Activated T-helper 2 cell treated with anti-CD3 and anti-CD28 coated beads, Interferon-gamma antibody, Interleukin-2, Interleukin-4, amounts not matched to agents 10 μg/mL and 5 μg/mL and 100 μg/mL, durations not matched to agents 14 hours and 24 hours and 36 hours (primary cell): ENCODE results near the gene SMAD9. TPM values are rescaled to one million over a fixed set of nuclear protein-coding genes. Genes with fewer than 3 reads are reported as not detected.

Source experiments
- DNase-seq: peaks from one replicate; pipeline ENCODE4 v3.0.0; 2021; ENCODE audit warnings: low spot score
- H3K27ac Mint-ChIP-seq: one replicate; pipeline ENCODE4 v1.8.0; 2021; ENCODE audit warnings: mixed read lengths
- H3K27me3 Mint-ChIP-seq: one replicate; pipeline ENCODE4 v1.8.0; 2021; ENCODE audit warnings: low read depth, mixed read lengths
- H3K36me3 Mint-ChIP-seq: one replicate; pipeline ENCODE4 v1.8.0; 2021; ENCODE audit warnings: low read depth, mixed read lengths
- H3K4me1 Mint-ChIP-seq: one replicate; pipeline ENCODE4 v1.8.0; 2021; ENCODE audit warnings: low read depth, mixed read lengths
- H3K4me3 Mint-ChIP-seq: one replicate; pipeline ENCODE4 v1.8.0; 2021; ENCODE audit warnings: low read depth, mild to moderate bottlenecking, moderate library complexity, mixed read lengths
- H3K9me3 Mint-ChIP-seq: one replicate; pipeline ENCODE4 v1.8.0; 2021; ENCODE audit warnings: mixed read lengths
- intact Hi-C: fragments of 100-400 bp; cut with micrococcal nuclease; formaldehyde crosslinking; loops from one replicate; pipeline ENCODE4 v1.15.1; 2023
- total RNA-seq: library from RNA; stranded (reverse); gene quantifications from 2 replicates; pipeline ENCODE4 v1.2.3, GENCODE V29; 2022

The SMAD9 gene
- total RNA-seq: not detected in 2 replicates

DNA sequence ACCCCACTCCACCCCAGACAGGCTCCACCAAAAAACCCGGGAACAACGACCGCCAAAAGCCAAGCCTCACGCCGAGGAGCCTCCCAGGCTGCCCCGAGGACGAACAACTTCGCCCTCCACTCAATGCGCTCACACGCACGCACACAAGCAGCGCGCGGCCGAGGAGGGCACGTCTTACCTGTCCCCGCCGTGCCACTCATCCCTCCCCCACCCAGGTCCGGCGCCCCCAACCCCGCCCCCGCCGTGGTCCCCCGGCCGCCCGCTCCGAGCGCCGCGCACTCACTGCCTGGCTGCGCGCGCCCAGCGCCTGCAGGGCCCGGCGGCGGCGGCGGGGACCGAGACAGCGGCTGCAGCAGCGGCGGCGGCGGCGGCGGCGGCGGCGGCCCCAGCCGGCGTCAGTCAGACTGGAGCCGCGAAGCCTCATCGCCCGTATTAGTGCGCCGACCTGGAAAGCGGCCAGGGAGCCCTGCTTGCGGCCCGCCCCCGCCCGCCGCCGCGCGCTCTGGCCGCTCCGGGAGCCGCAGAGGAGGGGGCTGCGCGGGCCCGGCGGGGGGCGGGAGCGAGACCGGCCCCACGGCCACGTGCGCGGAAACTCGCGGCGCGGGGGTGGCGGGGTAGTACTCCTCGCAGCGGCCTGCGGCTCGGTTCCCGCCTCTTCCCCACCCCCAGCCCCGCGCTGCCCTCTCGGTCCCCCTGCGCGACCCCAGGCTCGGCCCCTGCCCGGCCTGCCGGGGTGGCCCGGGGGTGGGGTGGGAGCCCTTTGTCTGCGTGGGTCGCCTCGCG lies at the start of gene SMAD9:
SMAD9 (minus strand) TSS at position 406 of the 783 bp plus-strand sequence. CDS start 40,549 bp downstream, outside the sequence.
- Mint-ChIP-seq H3K27me3 (peaks cover 72% of the 10 kb centered on the region), H3K4me1 (peaks cover 2% of the 10 kb centered on the region), H3K4me3 (peak within 1 kb of the TSS; percentile 74), H3K9me3 (no peaks in the 10 kb centered on the region), H3K36me3 (no peaks in the 10 kb centered on the region), H3K27ac (no peak within 1 kb of the TSS)
- intact Hi-C loops: no loop called here
- DNase-seq: no peak

DNA sequence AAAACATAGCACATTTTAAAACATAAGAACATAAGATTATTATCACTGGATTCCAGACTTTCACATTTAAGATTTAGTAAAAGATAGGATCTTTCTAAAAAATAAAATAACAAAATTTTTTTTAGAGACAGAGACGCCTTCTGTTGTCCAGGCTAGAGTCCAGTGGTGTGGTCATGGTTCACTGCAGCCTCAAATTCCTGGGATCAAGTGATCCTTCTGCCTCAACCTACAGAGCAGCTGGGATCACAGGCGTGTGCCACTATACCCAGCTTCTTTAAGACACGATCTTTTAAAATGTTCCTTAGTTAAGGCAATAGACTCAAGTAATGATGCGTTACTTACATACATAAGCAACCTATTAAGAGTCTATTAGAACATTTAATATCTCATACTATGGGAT lies 46.4 kb upstream of the SMAD9 start:
- Mint-ChIP-seq H3K27ac (no peak overlapping the region), H3K27me3 (no peaks in the 10 kb centered on the region), H3K4me3 (no peak overlapping the region), H3K36me3 (peaks cover 58% of the 10 kb centered on the region), H3K9me3 (no peaks in the 10 kb centered on the region), H3K4me1 (peaks cover 4% of the 10 kb centered on the region)
- no peak for DNase-seq
- intact Hi-C loops: no loop called here

DNA sequence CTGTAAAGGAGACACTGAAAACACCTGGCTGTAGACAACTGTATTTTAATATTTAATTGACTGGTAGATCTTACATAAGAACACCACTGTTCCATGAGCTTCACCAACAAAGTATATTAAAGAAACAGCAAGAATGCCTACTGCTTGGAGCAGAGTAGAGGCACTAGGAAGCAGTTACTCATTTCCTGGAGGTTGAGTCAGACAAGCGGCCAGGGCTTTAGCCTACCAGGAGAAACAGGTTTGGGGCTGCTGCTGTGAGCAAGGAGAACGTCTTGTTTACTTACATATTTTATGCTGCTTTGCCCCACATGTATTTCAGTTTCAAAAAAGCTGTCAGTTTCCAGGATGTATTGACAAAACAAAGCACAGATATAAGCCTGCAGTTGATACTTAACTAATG lies 45.7 kb upstream of the SMAD9 start:
- no peak overlapping the region for H3K4me3 Mint-ChIP-seq
- DNase-seq: no peak

DNA sequence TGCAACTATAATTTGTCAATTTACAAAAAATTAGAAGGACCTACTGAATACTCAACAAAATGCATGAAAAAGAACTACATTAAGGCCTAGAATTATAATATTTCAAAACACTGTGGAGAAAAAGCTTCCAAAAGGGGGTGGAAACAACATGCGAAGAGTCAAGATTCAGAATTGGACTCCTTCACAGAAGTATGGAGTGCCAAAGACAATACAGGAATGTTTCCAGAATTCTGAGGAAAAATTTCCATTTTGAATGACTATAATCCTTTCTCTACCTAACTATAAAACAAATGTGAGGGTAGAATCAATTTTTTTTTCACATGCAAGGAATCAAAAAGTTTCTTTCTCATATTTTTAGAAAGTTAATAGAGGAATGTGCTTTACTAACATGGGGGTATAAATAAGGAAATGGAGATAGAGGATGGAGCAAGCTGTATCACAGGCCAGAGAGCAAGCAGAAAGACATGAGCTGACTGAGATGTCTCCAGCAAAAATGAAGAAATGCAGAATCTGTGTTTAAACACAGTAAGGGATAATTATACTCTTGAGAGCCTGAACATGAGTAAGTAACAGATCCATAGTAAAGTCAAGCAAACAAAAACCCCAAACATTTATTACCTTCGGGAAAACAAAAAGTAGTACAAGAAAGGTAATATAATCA lies 39.5 kb upstream of the SMAD9 start:
- peaks cover 2% of the 10 kb centered on the region for H3K4me1 Mint-ChIP-seq
- no peaks in the 10 kb centered on the region for H3K27me3 Mint-ChIP-seq
- H3K27ac Mint-ChIP-seq: no peak overlapping the region
- H3K4me3 Mint-ChIP-seq: no peak overlapping the region
- intact Hi-C loops: no loop called here
- DNase-seq: no peak
- no peaks in the 10 kb centered on the region for H3K9me3 Mint-ChIP-seq
- H3K36me3 Mint-ChIP-seq: peaks cover 55% of the 10 kb centered on the region

More for the DNA sequence above, 45.7 kb upstream of the SMAD9 start:
- peak overlapping the region; percentile 51 for H3K27ac Mint-ChIP-seq
- H3K9me3 Mint-ChIP-seq: no peaks in the 10 kb centered on the region
- intact Hi-C loops: no loop called here
- H3K36me3 Mint-ChIP-seq: peaks cover 58% of the 10 kb centered on the region
- H3K4me1 Mint-ChIP-seq: peaks cover 4% of the 10 kb centered on the region
- no peaks in the 10 kb centered on the region for H3K27me3 Mint-ChIP-seq

DNA sequence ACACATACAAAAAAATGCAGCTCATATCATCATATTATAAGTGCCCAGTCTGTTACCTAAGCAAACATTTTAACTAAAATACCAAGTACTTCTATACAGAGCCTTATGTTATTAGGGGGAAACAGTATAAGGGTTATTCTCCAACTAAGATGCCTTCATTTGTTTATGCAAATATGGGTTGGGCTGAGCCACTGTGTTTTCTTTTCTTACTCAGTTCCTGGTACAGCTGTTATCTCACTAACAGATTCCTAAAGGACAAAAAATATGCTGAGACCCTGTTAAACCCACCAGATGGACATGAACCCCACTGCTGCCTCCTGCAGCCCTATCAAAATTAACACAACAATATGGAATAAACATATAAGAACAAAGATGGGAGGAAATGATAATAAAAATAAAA lies 34.5 kb upstream of the SMAD9 start:
- intact Hi-C loops: no loop called here
- H3K27ac Mint-ChIP-seq: no peak overlapping the region
- H3K36me3 Mint-ChIP-seq: peaks cover 54% of the 10 kb centered on the region

DNA sequence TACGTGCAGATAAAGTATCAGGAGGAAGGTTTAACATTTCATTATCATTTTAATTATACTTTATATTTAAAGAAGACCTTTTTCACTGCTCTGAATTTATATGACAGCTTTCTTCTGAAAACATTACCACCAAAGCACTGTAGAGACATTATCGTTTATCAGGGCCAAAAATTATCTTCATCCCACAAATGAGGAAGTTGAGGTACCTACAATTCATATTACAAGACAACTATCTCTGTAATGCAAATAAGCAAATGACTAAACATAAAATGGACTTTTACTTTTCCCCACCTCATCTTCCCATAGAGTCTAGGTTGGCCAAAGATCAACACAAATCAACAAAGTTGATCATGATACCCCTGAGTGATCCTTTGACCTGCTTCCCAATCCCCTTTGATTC lies 30.9 kb upstream of the SMAD9 start:
- H3K4me1 Mint-ChIP-seq: no peaks in the 10 kb centered on the region
- H3K27ac Mint-ChIP-seq: no peak overlapping the region
- H3K36me3 Mint-ChIP-seq: peaks cover 42% of the 10 kb centered on the region
- no peak for DNase-seq
- no peaks in the 10 kb centered on the region for H3K27me3 Mint-ChIP-seq
- intact Hi-C loops: no loop called here
- no peak overlapping the region for H3K4me3 Mint-ChIP-seq
- no peaks in the 10 kb centered on the region for H3K9me3 Mint-ChIP-seq

More for the DNA sequence above, 34.5 kb upstream of the SMAD9 start:
- DNase-seq: no peak
- no peaks in the 10 kb centered on the region for H3K9me3 Mint-ChIP-seq
- H3K27me3 Mint-ChIP-seq: no peaks in the 10 kb centered on the region
- H3K4me1 Mint-ChIP-seq: peaks cover 2% of the 10 kb centered on the region
- H3K4me3 Mint-ChIP-seq: no peak overlapping the region

DNA sequence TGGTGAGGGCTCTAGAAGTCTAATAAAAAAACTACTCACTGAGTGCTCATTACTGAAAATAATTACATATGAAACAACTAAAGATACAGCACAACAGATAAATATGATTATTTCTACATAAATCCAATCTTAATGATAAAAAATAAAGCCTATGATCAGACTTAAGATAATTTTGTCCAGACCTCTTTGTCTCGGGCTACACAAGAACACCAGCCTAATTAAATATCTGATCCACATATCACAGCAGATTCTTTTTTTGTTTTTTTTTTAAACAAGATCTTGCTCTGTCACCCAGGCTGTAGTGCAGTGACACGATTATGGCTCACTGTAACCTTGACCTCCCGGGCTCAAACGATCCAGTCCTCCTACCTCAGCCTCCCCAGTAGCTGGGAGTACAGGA lies 30.3 kb upstream of the SMAD9 start:
- no peaks in the 10 kb centered on the region for H3K9me3 Mint-ChIP-seq
- no peak overlapping the region for H3K27ac Mint-ChIP-seq
- peaks cover 38% of the 10 kb centered on the region for H3K36me3 Mint-ChIP-seq
- intact Hi-C loops: no loop called here
- no peak for DNase-seq
- no peaks in the 10 kb centered on the region for H3K27me3 Mint-ChIP-seq
- H3K4me3 Mint-ChIP-seq: no peak overlapping the region
- no peaks in the 10 kb centered on the region for H3K4me1 Mint-ChIP-seq

DNA sequence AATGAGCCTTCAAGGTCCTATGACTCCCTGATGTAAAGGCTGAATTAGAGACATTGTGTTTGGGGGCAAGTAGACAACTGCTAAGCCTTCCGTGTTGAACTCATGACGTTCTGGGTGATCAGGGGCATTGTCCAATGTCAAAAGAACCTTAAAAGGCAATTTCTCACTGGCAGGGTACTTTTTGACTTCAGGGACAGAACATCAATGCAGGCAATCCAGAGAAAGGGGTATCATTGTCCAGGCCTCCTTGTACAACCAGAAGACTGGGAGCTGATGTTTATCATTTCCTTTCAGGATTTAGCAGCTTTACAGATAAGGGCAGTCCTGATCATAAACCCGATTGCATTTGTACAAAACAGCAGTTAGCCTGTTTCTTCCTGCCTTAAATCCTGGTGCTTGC lies 25.0 kb upstream of the SMAD9 start:
- Mint-ChIP-seq H3K4me1 (no peaks in the 10 kb centered on the region), H3K27me3 (no peaks in the 10 kb centered on the region), H3K36me3 (peaks cover 12% of the 10 kb centered on the region), H3K9me3 (no peaks in the 10 kb centered on the region), H3K27ac (no peak overlapping the region), H3K4me3 (no peak overlapping the region)
- intact Hi-C loops: no loop called here
- no peak for DNase-seq

DNA sequence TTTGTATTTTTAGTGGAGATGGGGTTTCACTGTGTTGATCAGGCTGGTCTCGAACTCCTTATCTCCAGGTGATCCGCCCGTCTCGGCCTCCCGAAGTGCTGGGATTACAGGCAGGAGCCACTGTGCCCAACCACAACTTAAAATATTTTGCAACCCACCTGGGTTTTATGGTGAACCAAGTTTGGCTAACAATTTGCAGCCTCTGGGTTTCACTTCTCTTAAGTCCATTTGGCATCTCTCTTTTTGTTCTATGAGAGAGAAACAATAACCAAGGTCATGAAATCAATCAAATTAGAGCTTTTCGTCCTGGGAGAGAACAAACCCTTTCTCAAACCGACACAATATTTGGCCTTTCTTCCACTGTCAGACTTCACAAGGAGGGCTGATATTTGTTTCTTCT lies 5.6 kb upstream of the SMAD9 start:
- intact Hi-C loops: no loop called here
- Mint-ChIP-seq H3K9me3 (no peaks in the 10 kb centered on the region), H3K4me3 (no peak overlapping the region), H3K4me1 (no peaks in the 10 kb centered on the region), H3K36me3 (no peaks in the 10 kb centered on the region), H3K27ac (no peak overlapping the region), H3K27me3 (peaks cover 40% of the 10 kb centered on the region)
- no peak for DNase-seq

DNA sequence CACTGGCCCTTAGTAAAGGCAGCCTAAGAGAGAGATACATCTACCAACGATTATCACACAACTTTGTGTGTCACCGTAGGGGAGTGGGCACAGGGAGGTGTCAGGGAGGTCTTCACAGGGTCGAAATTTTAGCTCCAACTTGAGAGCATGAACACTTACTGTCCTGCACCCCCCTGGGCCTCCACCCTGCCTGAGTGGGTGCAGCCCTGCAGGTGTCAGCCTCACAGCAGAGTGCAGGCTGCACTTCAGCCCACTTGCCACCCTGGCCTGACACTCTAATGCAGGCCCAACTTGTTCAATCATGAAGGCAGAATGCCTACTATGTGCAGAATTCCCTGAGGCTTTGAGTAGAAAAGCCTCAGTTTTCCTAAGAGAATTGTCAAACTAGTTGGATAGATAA lies 4.0 kb upstream of the SMAD9 start:
- intact Hi-C loops: no loop called here
- peaks cover 2% of the 10 kb centered on the region for H3K4me1 Mint-ChIP-seq

DNA sequence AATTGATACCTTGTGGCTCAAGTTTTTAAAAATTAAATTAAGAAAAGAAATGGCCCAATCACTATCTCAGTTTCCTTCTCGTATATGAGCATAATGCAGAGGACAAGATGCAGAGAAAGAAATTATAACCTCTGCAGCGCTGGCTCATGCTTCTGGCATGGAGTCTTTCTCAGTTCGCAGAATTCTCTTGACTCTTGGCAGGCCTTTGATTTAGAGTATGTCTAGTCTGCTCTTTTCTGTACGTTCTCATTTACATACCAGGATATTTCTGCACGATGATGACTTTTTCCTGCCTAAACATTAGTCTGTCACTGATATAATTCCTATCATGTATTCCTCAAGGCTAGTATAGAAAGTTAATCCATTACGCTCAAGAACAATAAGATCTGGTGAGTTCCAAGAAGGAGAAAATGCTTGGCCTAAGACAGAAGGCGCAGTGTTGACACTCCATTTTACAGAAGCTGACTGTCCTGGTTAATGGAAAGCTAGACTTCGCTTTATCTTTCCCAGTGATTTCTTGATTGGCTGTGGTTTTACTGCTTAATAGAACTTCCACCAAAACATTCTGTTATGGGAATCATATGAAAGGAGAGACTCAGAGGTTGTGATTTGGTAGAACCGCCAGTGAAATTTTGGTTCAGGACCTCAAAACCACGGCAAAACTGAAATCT lies 1.7 kb upstream of the SMAD9 start:
- H3K27me3 Mint-ChIP-seq: peaks cover 59% of the 10 kb centered on the region
- H3K4me3 Mint-ChIP-seq: no peak overlapping the region
- intact Hi-C loops: no loop called here
- no peaks in the 10 kb centered on the region for H3K9me3 Mint-ChIP-seq
- no peaks in the 10 kb centered on the region for H3K36me3 Mint-ChIP-seq
- H3K27ac Mint-ChIP-seq: no peak overlapping the region
- H3K4me1 Mint-ChIP-seq: peaks cover 2% of the 10 kb centered on the region
- DNase-seq: no peak

More for the DNA sequence above, 4.0 kb upstream of the SMAD9 start:
- Mint-ChIP-seq H3K36me3 (no peaks in the 10 kb centered on the region), H3K27me3 (peaks cover 45% of the 10 kb centered on the region), H3K4me3 (no peak overlapping the region), H3K27ac (no peak overlapping the region), H3K9me3 (no peaks in the 10 kb centered on the region)
- DNase-seq: no peak

DNA sequence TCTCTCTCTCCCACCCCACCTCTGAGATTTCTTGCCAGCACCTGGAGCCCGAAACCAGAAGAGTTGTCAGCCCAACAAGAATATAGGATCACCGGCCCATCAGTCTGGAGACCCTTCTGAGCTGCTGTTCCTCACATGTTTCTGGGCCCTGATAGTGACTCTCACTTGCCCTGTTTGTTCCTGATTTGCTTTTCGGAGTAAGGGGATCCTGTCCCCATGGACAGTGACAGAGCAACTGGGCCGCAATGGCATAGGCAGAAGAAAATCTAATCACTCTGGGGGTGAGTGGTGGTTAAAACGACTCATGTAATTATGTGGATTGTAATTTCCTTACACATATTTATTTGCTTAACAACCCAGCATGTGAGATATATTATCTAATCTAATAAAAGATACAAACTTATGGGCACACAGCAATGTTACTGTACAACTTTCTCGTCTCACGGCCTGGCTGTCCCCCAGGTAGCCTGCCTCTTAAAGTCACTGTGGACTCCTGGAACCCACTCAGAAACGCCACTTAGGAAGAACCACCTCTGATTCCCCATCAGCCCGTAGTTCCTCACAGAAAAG lies 663 bp upstream of the SMAD9 start:
- DNase-seq: no peak
- Mint-ChIP-seq H3K27me3 (peaks cover 67% of the 10 kb centered on the region), H3K36me3 (no peaks in the 10 kb centered on the region), H3K9me3 (no peaks in the 10 kb centered on the region), H3K27ac (no peak overlapping the region), H3K4me3 (peak overlapping the region; percentile 74), H3K4me1 (peaks cover 2% of the 10 kb centered on the region)
- intact Hi-C loops: no loop called here
